Ectodermal cell (in vitro differentiated cells): ENCODE data around the gene BBOF1.
"Not testable (repeated sequence)": the region's sequence is repeated elsewhere in the genome, so short reads cannot be mapped to it uniquely, and the experiment has no call there.

Experiments
- H3K27ac ChIP-seq: 2 replicates; pipeline ENCODE4 v1.7.0; 2013; ENCODE audit warnings: mild to moderate bottlenecking, low read depth, low read length; ENCODE audit not compliant: insufficient read depth, poor library complexity, severe bottlenecking
- H3K27me3 ChIP-seq: 2 replicates; pipeline ENCODE4 v1.7.0; 2013; ENCODE audit warnings: mild to moderate bottlenecking, low read length; ENCODE audit not compliant: insufficient read depth, control insufficient read depth, poor library complexity, severe bottlenecking
- H3K36me3 ChIP-seq: one replicate; pipeline ENCODE4 v1.7.0; 2013; ENCODE audit warnings: low read length; ENCODE audit not compliant: control insufficient read depth, insufficient read depth
- H3K4me1 ChIP-seq: one replicate; pipeline ENCODE4 v1.7.0; 2013; ENCODE audit warnings: low read length; ENCODE audit not compliant: control insufficient read depth, insufficient read depth
- H3K4me3 ChIP-seq: 2 replicates; pipeline ENCODE4 v1.7.0; 2013; ENCODE audit warnings: low read depth, low read length, control low read depth; ENCODE audit not compliant: insufficient read depth
- H3K9me3 ChIP-seq: 2 replicates; pipeline ENCODE4 v1.7.0; 2013; ENCODE audit warnings: mild to moderate bottlenecking, low read length, moderate library complexity; ENCODE audit not compliant: control insufficient read depth
- WGBS, 2 experiments: methylation state at CpG; one replicate each; pipeline ENCODE4 v1.1.7; 2013; ENCODE audit warnings: missing lambda C conversion rate in 2 of 2; 5-methylcytosine and 5-hydroxymethylcytosine counted together

BBOF1 gene

DNA sequence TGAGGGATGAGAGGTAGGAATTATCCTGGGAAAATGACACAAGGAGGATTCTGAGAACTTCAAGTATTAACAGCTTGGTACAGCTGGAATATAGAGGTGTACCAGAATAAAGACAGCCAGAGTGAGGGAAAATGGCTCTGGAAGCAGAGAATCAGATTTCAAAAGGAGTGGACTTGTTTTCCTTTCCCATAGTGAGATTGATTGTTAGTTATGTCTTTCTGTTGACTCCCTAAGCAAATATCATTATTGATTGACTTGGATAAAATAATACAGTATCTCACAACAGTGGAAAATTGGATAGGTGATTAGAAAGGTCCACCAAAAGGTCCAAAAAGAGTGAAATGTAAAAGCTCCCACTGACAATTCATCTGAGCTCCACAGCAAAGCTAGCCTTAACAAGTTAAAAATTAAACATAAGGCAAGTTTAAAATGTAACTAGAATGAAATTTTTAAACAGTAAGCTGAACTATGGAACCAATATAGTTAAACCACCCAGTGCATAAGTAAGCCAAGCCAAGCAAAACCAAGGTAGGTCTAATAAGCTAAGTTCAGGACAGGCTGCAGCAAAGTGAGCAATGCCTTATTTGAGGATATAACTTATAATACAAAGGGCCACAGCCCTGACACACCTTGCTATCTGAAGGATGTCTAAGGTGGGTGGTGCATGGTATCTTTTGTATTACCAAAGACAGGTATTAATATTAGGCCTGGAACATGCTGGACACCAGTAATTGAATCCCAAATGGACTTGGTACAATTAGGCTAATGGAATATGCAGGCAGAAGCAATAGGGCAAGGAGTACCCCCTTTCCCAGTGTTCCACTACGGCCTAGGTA lies 21.8 kb upstream of the BBOF1 start:
- Histone ChIP-seq H3K27me3 (no peaks in the 10 kb centered on the region), H3K9me3 (no peaks in the 10 kb centered on the region), H3K36me3 (no peaks in the 10 kb centered on the region), H3K4me3 (no peak overlapping the region), H3K4me1 (no peaks in the 10 kb centered on the region), H3K27ac (no peak overlapping the region)
- 86 to 92% methylated on average over 1 of the region's 1 CpG for WGBS, 2 experiments

GRCh38 chr14:73997944-73998447 lies 21.2 kb upstream of the BBOF1 start:
- H3K9me3 ChIP-seq, result no peaks in the 10 kb centered on the region
- no peak overlapping the region for H3K27ac ChIP-seq
- 93 to 94% methylated on average over 7 of the region's 7 CpGs for WGBS, 2 experiments

DNA sequence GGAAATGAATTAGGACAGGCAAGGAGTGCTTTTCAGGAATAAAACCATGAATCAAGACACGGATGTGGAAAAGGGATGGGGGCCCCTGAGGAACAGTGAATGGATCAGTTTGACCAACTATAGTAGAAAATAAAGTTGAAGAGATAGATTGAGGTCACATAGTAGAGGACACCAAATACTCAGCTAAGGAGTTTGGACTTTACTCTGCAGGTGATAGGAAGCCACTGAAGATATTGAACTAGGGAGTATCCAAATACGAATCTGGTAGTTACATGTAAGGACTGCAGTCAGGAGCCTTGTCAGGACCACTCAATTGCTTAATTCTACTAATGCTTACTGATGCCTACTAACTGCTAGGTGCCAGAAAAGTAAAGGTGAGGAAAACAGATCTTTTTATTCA lies 20.4 kb upstream of the BBOF1 start:
- H3K27me3 ChIP-seq, result no peaks in the 10 kb centered on the region

More at GRCh38 chr14:73997944-73998447, 21.2 kb upstream of the BBOF1 start:
- H3K27me3 ChIP-seq, result no peaks in the 10 kb centered on the region
- H3K4me1 ChIP-seq, result no peaks in the 10 kb centered on the region
- no peak overlapping the region for H3K4me3 ChIP-seq
- no peaks in the 10 kb centered on the region for H3K36me3 ChIP-seq

GRCh38 chr14:74005664-74006063 lies 13.5 kb upstream of the BBOF1 start:
- H3K27me3 ChIP-seq, H3K27ac ChIP-seq, H3K9me3 ChIP-seq, H3K36me3 ChIP-seq, H3K4me1 ChIP-seq, H3K4me3 ChIP-seq: not testable (repeated sequence)
- WGBS, 2 experiments, result 92 to 98% methylated on average over 3 of the region's 3 CpGs

More for the DNA sequence above, 20.4 kb upstream of the BBOF1 start:
- 95 to 99% methylated on average over 2 of the region's 2 CpGs for WGBS, 2 experiments
- Histone ChIP-seq H3K27ac (no peak overlapping the region), H3K9me3 (no peaks in the 10 kb centered on the region), H3K4me3 (no peak overlapping the region), H3K4me1 (no peaks in the 10 kb centered on the region), H3K36me3 (no peaks in the 10 kb centered on the region)

DNA sequence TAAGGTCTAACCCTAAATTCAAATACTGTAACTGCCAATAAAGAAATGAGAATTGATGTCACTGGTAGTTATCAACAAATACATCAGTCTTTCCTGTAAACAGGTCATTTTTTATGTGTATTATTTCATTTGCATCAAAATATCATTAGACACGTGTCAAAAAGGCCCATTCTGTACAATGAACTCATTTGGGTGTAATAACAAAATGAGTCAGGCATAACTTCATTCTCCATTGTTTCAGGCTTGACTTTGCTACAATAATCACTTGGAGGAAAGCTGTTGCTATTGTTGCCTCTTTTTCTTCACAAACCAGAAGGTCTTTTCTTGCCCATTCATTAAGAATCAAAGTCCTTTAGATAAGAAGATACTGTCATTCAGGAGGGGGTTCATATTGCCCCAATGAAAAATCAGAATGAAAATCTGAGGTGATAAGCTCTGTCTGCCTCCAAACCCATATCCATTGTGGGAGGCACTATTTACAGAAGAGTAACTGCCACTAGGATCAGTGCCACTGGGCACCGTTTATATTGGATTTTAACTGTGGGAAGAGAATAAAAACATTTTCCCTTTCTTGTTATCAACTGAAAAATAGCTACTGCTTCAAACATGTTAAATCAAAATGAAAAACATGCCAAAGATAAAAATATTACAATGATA lies 10.2 kb upstream of the BBOF1 start:
- H3K27me3 ChIP-seq, result no peaks in the 10 kb centered on the region
- 96 to 100% methylated on average over 1 to 2 of the region's 2 CpGs for WGBS, 2 experiments
- no peaks in the 10 kb centered on the region for H3K4me1 ChIP-seq
- no peak overlapping the region for H3K4me3 ChIP-seq
- no peaks in the 10 kb centered on the region for H3K36me3 ChIP-seq
- H3K9me3 ChIP-seq, result no peaks in the 10 kb centered on the region
- no peak overlapping the region for H3K27ac ChIP-seq

- WGBS, 2 experiments, result 100% methylated on average over 1 of the region's 1 CpG
- Histone ChIP-seq H3K36me3 (no peaks in the 10 kb centered on the region), H3K4me3 (no peak overlapping the region), H3K27ac (no peak overlapping the region), H3K27me3 (no peaks in the 10 kb centered on the region), H3K4me1 (no peaks in the 10 kb centered on the region), H3K9me3 (no peaks in the 10 kb centered on the region)
Observed at GRCh38 chr14:74014299-74014698, 4.8 kb upstream of the BBOF1 start.

DNA sequence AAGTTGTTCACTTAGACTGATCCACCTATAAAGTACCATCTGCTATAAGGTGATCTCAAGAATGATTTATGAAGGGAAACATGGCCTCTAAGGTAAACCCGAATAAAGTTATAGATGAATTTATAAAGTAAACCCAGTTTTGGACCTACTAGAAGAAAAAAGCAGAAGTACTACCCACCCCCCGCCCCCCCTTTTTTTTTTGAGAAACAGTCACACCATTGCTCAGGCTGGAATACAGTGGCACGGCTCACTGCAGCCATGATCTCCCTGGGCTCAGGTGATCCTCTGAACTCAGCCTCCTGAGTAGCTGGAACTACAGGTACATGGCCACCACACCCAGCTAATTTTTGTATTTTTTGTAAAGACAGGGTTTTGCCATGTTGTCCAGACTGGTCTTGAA lies 4.0 kb upstream of the BBOF1 start:
- H3K9me3 ChIP-seq, result no peaks in the 10 kb centered on the region
- no peak overlapping the region for H3K4me3 ChIP-seq
- H3K27ac ChIP-seq, result no peak overlapping the region
- H3K36me3 ChIP-seq, result no peaks in the 10 kb centered on the region
- 89 to 97% methylated on average over 1 to 3 of the region's 3 CpGs for WGBS, 2 experiments
- H3K27me3 ChIP-seq, result peaks cover 2% of the 10 kb centered on the region
- H3K4me1 ChIP-seq, result no peaks in the 10 kb centered on the region

GRCh38 chr14:74015963-74016362 lies 3.2 kb upstream of the BBOF1 start:
- Histone ChIP-seq H3K36me3 (no peaks in the 10 kb centered on the region), H3K4me3 (no peak overlapping the region), H3K27ac (no peak overlapping the region), H3K9me3 (no peaks in the 10 kb centered on the region), H3K27me3 (peaks cover 3% of the 10 kb centered on the region), H3K4me1 (no peaks in the 10 kb centered on the region)

GRCh38 chr14:74018174-74018585 lies 969 bp upstream of the BBOF1 start:
- peak overlapping the region; percentile 96 for H3K4me3 ChIP-seq
- no peaks in the 10 kb centered on the region for H3K36me3 ChIP-seq
- H3K4me1 ChIP-seq, result no peaks in the 10 kb centered on the region
- peaks cover 3% of the 10 kb centered on the region for H3K27me3 ChIP-seq
- 49 to 54% methylated on average over 6 to 8 of the region's 8 CpGs for WGBS, 2 experiments
- no peaks in the 10 kb centered on the region for H3K9me3 ChIP-seq
- H3K27ac ChIP-seq, result no peak overlapping the region

DNA sequence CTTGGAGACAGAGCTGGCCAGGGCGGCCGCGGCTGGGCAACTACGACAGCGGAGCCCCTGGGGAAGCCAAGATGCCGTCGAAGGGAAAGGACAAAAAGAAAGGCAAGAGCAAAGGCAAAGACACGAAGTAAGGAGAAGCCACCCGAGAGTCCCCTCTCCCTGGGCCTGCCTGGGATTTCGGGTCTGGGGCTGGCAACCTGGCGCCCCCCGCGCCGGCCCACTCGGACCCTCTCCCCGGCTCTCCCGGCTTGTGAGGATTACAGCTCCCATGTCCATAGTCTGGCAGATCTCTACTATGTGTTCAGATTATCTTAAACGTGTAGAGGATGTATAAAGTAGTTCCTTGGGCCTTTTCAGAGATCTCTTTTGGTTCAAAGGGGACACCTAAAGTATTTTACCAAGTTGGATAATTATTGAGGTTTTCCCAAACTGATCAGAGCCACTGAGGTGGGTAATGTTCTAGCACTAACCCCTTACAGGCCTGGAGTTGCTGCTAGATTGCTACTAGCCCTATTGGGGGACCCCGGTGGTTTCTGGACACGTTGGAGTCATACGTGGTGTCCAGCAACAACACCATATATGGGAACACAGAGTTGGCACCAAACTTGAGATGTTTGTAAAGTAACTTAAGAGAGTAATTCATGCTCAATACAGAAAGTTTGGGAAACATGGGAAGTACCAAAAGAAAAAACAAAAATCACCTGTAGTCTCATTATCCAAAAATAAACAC lies 424 bp downstream of the BBOF1 start:
- peak overlapping the region; percentile 96 for H3K4me3 ChIP-seq
- no peaks in the 10 kb centered on the region for H3K36me3 ChIP-seq
- 12% methylated on average over 21 of the region's 21 CpGs for WGBS, 2 experiments
- no peak overlapping the region for H3K27ac ChIP-seq
- H3K4me1 ChIP-seq, result no peaks in the 10 kb centered on the region
- H3K27me3 ChIP-seq, result peaks cover 3% of the 10 kb centered on the region
- H3K9me3 ChIP-seq, result no peaks in the 10 kb centered on the region
